GM18519 (cell line): ENCODE data around the gene CCDC92B.
"Not testable (repeated sequence)": the region's sequence is repeated elsewhere in the genome, so short reads cannot be mapped to it uniquely, and the experiment has no call there.

Source experiments
- ATAC-seq: cut with Tn5 transposase; IDR thresholded peaks from one replicate; pipeline ENCODE4 v1.9.1; 2021; ENCODE audit warnings: mild to moderate bottlenecking, moderate library complexity; ENCODE audit not compliant: unreplicated experiment, low FRiP score

Gene CCDC92B

DNA sequence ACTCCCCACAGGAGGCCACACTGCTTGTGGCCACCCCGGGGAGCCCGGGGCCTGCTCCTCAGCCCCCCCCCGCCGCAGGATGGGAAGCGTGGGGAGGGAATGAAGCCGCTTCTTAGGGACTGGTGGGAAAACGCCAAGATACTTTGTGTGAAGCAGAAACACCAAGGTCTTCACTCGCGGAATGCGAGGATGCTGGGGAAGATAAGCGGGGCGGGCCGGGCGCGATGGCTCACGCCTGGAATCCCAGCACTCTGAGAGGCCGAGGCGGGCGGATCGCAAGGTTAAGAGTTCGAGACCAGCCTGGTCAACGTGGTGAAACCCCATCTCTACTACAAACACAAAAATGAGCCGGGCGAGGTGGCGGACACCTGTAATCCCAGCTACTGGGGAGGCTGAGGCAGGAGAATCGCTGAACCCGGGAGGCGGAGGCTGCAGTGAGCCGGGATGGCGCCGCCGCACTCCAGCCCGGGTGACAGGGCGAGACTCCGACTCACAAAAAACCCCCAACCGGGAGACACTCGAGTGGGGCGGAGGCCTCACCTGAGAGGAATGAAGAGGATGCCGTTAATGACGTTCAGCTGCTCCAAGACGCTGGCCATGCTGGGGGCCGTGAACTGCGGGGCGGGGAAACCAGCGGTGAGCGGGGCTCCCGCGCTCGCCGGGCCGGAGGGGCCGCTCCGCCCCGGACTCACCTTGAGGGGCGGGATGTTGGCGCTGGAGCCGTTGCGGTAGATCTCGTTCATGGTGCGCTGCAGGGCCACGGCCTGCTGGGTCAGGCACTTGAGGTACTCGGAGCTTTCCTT is 58.2 kb downstream of the CCDC92B start:
- no peak for ATAC-seq

- no peak for ATAC-seq
Measured at GRCh38 chr17:2690165-2691068, 59.0 kb downstream of the CCDC92B start.

- no peak for ATAC-seq
Measured at GRCh38 chr17:2689411-2690164, 59.9 kb downstream of the CCDC92B start.

- no peak for ATAC-seq
Measured at GRCh38 chr17:2688351-2689342, 60.8 kb downstream of the CCDC92B start.

GRCh38 chr17:2687074-2687418 is 62.4 kb downstream of the CCDC92B start:
- ATAC-seq: no peak

DNA sequence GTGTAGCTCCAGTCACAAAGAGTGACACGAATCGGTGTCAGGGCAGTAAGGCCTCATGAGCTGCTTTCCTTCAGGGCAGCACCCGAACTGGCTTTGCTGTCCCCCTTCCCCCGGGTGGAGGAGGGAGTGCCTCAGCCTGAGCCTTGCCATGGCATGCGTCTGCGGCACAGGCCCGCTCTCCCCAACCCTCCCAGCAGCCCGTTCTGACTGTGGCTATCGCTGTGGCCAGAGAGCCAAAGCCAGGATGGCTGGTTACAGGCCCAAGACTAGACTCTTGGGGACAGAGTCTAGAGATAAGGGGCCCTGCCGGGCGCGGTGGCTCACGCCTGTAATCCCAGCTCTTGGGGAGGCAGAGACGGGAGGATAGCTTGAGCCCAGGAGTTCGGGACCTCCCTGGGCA is 63.8 kb downstream of the CCDC92B start:
- ATAC-seq: no peak

DNA sequence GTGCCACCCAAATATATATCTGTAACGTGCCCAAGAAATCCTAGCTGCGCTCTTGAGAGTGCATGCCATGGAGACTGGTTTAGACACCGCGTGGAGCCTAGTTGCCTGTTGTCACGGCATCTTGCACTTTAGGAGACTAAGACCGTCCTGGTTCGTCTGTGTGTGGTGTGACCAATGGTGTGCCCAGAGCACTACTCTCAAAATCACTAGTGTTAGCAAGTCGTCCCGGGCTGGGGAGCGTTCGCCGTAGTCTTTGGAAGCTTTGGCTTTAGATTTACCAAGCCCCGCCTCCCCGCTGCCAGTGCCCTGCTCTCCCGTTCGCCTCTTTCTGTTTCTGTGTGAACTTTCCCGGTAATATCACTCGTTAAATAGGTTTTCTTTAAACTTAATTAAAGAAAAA is 64.9 kb downstream of the CCDC92B start:
- ATAC-seq: no peak

DNA sequence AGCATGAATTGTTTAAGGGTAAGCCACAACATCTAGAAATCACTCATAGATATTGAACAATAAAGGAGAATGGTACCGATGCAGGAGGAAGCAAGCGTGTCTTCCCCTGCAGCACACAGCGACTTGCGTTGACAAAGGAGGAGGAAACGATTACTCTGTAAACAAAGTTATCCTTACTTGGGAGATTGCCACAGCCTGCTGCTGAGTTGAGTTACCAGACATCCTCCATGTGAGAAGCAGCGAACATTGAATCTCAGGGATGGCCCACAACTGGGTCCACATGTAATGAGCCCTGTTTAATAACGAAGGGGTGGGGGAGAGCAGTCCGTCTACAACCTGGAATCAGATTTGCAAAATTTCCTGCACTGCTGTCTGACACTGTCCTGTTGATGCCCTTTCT is 65.5 kb downstream of the CCDC92B start:
- no peak for ATAC-seq

DNA sequence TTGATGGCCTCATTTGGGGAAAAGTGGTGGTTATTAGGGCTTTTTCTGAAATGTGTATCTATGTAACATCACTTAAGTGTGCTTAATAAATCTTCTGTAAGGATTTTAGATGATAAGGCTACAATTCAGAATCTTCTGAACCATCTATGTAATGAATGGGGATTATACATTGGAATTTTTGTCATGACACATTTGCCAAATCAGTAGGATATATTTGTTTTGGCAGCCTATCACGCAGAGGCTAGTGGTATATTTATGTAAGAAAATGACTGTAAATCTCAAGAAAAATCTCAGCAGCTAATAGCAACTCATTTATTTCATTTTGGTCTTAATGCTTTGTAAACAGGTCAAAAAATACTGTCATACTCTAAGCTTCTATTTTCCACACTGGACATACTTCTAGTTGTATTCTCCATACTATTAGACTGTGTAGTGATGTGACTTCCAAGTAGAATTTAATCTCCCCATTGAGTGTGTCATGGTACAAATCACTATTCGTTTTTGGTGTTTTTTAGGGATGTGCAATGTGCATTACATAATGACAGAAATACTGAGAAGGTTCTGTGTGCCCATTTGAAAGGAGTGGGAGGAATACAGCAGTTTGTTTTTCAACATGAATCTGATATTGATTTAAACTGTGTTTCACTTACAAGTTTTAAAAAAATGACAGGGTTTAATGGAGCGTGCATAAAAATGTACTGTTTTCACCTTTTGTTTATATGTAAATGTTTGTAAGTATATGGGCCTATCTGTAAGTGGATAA is 67.1 kb downstream of the CCDC92B start:
- no peak for ATAC-seq

DNA sequence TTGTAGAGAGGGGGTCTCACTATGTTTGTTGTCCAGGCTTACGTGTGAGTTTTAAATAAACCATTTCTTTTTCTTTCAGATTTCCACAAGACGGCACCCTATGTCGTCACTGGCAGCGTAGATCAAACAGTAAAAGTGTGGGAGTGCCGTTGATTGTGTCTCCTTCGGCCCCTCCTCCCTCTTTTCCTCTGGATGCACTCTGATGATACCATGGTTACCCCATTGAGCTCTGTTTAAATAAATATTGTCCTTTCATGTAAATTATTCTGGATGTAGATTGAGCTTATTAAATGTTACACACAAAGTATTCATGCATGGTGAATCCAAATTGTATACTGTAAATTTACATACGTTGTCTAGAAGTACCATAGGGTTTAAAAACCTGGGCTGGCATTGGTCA is 67.8 kb downstream of the CCDC92B start:
- no peak for ATAC-seq

DNA sequence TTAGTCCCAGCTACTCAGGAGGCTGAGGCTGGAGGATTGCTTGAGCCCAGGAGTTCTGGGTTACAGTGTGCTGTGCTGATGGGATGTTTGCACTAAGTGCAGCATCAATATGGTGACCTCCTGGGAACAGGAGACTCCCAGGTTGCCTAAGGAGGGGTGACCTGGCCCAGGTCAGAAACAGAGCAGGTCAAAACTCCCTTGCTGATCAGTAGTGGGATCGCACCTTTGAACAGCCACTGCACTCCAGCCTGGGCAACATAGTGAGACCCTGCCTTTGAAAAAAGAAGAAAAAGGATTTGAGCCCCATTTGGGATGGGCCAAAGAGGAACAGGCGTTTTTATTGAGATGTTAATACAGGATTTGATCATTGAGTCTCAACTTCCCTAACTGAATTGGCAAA is 68.5 kb downstream of the CCDC92B start:
- ATAC-seq: no peak

- not testable (repeated sequence) for ATAC-seq
Measured at GRCh38 chr17:2679247-2679646, 70.2 kb downstream of the CCDC92B start.
